EL (cell line): ENCODE results near the gene UBE2D3.
"Not testable (repeated sequence)": the region's sequence is repeated elsewhere in the genome, so short reads cannot be mapped to it uniquely, and the experiment has no call there.

Experiments used
- DNase-seq: peaks from one replicate; pipeline ENCODE4 v3.0.0-alpha.2; 2016

The UBE2D3 gene

GRCh38 chr4:102828497-102828808, 1.1 kb upstream of the UBE2D3 start:
- DNase-seq, result no peak

- peak; percentile 100 for DNase-seq
These were observed 534 bp upstream of the UBE2D3 start for GRCh38 chr4:102827674-102828496.

DNA sequence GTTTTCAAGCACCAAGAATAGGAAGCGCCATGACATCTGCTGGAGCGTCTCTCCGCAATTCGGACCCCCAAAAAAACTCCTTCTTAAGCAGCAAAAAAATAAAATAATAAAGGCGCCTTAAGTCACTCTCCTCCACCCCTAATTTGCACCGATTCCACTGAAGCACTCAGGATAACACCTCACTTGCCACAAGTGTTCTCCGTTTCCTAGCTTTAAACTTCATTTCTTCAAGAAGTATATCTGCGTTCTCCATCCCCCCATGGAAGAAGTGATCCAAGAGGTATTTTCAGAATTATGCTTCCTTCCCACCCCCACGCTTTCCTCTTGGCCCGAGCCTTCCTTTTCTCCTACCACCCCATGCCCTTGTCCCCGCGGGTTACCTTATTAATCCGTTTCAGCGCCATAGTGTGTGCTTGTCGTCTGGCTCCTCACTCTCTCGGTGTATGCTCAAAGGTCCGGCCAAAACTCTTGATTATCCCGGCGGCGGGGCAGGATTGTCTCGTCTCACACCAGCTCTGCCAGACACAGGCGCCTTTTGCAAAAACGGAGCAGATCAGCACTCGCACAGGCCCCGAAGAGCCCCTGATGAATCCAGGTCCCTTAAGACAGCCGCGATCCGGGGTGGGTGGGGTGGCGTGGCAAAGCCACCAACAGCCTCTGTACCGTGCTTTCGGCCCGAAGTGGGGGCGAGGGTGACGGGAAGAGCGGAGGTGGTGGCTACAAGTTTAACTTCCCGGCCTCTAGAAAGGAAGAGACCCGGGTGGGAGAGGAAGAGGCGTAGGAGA, 1.1 kb downstream of the UBE2D3 start:
- DNase-seq, result no peak

- DNase-seq, result peak; percentile 82
These were observed 1.9 kb downstream of the UBE2D3 start for GRCh38 chr4:102825261-102826091.

GRCh38 chr4:102824398-102824797, 3.0 kb downstream of the UBE2D3 start:
- DNase-seq, result no peak

- DNase-seq, result no peak
These were observed 3.5 kb downstream of the UBE2D3 start for GRCh38 chr4:102823897-102824296.

DNA sequence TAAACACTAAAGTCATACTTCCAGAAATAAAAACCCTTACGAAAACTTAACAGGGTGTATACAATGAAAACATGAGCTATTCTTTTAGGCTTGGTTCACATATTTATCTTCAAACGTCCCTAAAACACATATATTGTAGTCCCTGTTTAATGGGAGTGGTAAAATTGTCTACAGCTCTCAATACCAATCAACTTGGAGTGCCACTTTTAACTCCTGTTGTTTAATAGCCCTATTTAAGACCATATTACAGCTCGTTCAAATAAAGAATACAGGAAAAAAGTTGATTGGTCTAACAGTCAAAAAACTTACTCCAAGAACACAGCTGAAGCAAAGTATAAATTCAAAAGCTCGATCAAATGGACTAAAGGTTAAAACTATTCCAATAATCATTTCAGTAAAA, 3.9 kb downstream of the UBE2D3 start:
- no peak for DNase-seq

GRCh38 chr4:102819588-102820365, 7.6 kb downstream of the UBE2D3 start:
- no peak for DNase-seq

DNA sequence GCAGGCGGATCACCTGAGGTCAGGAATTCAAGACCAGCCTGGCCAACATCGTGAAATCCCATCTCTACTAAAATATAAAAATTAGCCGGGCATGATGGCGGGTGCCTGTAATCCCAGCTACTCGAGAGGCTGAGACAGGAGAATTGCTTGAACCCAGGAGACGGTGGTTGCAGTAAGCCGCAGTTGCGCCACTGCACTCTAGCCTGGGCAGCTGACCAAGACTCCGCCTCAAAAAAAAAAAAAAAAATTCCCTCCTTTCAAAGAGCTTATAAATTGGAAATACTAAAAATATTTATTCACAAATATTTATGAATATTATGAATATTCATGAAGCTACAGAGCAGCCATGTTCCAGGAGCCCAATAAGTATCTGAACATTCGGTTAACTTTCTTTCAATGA, 8.3 kb downstream of the UBE2D3 start:
- DNase-seq, result not testable (repeated sequence)

- no peak for DNase-seq
These were observed 9.6 kb downstream of the UBE2D3 start for GRCh38 chr4:102817613-102818268.

- no peak for DNase-seq
These were observed 10.2 kb downstream of the UBE2D3 start for GRCh38 chr4:102817021-102817605.

GRCh38 chr4:102815981-102816380, 11.4 kb downstream of the UBE2D3 start:
- DNase-seq, result peak; percentile 92

DNA sequence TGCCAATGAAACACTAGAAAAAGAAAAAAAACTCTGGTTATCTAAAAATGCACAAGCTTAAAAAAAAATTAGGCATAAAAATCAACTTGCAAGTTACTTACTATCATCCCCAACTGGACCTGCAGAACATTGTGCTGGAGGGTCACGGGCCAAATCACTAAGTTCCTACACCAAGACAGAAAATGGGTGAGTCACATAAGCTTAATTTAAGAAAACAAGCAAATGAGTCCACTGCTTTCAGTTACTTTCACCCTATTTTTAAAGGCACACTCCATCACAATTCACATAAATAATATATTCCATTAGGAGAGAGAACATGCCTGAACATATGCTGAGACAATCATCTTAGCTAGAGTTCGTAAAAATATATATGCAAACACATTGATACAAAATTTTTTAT, 17.7 kb downstream of the UBE2D3 start:
- DNase-seq, result peak; percentile 31

- no peak for DNase-seq
These were observed 18.2 kb downstream of the UBE2D3 start for GRCh38 chr4:102809190-102809589.

GRCh38 chr4:102808009-102808408, 19.3 kb downstream of the UBE2D3 start:
- DNase-seq, result no peak

GRCh38 chr4:102807345-102807744, 20.0 kb downstream of the UBE2D3 start:
- no peak for DNase-seq

DNA sequence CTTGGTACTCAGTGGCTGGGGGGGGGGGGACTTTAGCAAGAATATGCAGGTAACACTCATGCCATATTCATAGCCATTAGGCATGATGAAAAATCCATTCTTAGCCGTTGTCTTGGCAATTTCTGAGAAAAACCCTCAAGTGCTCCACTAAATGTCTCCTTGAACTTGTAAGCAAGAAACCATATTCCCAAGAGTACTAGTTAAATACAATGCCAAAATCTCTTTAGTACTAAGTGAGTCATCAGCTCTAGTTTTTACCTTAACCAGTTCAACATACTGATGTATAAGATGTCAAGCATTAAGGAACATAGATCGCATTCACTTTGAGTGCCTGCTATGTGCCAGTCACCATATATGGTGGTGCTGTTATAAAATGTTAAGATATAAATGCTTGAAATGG, 27.5 kb downstream of the UBE2D3 start:
- no peak for DNase-seq

GRCh38 chr4:102794999-102795398, 32.4 kb downstream of the UBE2D3 start:
- DNase-seq, result no peak

GRCh38 chr4:102792361-102792936, 34.9 kb downstream of the UBE2D3 start:
- no peak for DNase-seq

DNA sequence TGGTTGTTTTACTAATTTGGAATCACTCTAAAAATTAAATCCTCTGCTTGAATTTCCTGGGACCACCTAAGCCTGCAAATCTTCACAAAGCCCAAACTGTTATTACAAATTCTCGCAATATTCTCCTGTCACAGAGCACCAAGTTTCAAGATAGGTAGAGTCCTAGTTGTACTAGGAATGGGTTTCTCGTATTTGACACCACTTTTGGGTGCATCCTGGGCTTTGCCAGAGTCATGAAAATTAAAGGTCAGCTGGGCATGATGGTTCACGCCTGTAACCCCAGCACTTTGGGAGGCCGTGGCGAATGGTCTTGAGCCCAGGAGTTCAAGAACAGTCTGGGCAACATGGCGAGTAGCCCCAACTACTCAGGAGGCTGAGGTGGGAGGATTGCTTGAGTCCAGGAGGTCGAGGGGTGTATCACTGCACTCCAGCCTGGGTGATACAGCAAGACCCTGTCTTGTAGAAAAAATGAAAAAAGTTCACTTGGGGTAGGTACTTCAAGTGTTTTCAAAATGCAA, 36.0 kb downstream of the UBE2D3 start:
- DNase-seq, result no peak

DNA sequence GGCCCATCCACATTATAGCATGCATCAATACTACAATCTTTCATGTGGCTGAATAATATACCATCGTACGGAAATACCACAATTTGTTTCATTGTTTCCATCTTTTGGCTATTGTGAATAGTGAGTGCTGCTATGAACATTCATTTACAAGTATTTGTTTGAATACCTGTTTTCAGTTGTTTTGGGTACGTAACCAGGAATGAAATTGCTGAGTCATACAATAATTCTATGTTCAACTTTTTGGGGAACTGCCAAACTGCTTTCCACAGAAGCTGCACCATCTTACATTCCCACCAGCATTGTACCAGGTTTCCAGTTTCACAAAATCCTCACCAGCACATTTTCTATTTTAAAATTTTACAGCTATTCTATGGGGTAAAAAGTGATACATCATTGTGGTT, 38.0 kb downstream of the UBE2D3 start:
- DNase-seq, result peak; percentile 23
